SKM-1 treated with dmso at 0.1 percent for 144 hours (cell line): ENCODE results near the gene RNF224.
"Not testable (repeated sequence)": the region's sequence is repeated elsewhere in the genome, so short reads cannot be mapped to it uniquely, and the experiment has no call there.

Source experiments
- DNase-seq: peaks from one replicate; lab custom pipeline; 2025; ENCODE audit not compliant: unreplicated experiment; lab: John Stamatoyannopoulos, UW

Gene RNF224

GRCh38 chr9:137236936-137237421 lies 9.7 kb downstream of the RNF224 start:
- no peak for DNase-seq

GRCh38 chr9:137237759-137238726 lies 10.7 kb downstream of the RNF224 start:
- DNase-seq: no peak

DNA sequence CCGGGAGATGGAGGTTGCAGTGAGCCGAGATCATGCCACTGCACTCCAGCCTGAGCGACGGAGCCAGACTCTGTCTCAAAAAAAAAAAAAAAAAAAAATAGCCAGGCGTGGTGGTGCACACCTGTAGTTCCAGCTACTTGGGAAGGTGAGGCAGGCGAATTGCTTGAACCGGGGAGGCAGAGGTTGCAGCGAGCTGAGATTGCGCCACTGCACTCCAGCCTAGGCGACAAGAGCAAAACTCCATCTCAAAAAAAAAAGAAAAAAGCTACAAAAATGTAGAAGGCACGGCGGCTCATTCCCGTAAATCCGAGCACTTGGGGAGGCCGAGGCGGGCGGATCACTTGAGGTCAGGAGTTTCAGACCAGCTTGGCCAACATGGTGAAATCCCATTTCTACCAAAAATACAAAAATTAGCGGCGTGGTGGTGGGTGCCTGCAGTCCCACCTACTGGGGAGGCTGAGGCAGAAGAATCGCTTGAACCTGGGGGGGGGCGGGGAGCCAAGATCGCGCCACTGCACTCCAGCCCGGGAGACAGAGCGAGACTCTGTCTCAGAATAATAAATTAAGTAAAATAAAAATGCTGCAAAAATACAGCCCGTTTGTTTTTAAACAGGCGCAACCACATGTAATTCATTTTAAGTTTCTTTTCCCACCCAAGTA lies 12.4 kb downstream of the RNF224 start:
- not testable (repeated sequence) for DNase-seq

DNA sequence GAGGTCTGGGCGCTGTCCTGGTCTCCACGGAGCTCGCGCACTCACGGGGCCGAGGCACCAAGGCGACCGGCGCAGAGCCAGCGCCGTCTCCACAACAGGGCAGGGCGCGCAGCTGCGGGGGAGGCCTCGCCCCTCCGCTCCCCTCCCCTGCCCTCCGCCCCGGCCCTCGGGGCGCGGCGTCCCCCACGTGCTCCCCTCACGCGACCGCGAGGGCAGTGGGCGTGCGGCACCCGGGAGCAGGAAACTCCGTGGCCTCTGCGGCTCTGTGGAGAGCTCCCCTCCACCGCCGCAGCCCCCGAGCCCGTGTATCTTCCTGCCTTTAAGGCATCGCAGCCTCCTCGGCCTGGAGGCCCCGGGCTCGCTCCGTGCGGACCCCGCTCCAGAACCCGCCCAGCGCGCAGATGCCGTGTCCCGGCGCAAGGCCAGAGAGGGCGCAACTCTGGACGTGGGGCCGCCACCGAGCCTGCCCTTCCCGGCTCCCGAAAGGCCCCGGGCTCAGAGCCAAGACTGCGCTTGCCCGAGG lies 13.1 kb downstream of the RNF224 start:
- DNase-seq: peak; percentile 62

DNA sequence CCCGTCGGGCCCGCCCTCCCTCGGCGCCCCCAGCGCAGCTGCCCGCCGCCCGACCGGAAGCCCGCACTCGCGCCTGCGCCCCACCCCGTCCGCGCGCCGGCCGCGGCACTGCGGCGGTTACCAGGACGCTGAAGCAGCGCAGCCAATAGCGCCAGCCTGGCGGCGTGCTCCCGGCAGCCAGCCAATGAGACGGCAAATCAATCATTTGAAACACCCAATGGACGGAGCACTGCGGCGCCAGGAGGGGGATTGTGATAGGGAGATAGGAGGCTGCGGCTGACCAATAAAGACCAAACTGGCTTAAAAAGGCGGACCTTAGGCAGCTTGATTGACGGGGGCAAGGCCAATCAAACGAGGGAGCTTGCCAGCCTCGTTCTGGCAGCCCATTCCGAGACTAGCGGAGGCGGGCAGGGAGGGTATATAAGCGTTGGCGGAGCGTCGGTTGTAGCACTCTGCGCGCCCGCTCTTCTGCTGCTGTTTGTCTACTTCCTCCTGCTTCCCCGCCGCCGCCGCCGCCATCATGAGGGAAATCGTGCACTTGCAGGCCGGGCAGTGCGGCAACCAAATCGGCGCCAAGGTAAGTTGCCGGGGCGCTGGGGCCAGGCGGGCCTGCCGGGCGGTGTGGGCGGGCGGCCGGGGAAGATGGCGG lies 13.7 kb downstream of the RNF224 start, which contains the start of gene TUBB4B:
Gene TUBB4B, plus strand, starts transcription at position 447 of the 649 bp plus-strand sequence. Its CDS starts 74 bp downstream, at position 521.
- peak; percentile 99 for DNase-seq

DNA sequence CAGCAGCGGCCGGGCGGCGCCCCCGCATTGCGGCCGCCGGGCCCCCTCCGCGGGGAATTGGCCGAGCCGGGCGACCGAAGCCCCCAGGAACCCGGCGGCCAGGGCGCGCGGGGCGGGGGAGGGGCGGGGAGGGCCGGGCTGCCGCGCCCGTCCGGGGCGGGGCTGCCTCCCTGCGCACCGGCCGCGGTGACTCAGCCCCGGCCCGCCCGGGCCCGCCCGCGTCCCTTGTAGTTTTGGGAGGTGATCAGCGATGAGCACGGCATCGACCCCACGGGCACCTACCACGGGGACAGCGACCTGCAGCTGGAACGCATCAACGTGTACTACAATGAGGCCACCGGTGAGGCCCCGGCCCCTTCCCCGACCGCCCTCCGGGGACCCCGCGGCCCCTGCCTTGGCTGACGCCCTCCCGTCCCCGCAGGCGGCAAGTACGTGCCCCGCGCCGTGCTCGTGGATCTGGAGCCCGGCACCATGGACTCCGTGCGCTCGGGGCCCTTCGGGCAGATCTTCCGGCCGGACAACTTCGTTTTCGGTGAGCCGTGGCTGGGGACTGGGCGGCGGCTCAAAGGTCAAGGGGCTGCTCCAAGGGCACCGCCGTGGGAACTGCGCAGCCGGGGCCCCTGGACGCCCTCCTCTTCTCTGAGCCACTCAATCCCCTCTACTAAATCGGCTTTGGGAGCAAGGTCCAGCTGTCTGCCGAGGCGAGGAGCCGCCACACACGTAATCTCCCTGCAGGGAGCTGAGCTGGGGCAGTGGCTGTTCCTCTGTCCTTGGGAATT lies 14.4 kb downstream of the RNF224 start:
- no peak for DNase-seq

DNA sequence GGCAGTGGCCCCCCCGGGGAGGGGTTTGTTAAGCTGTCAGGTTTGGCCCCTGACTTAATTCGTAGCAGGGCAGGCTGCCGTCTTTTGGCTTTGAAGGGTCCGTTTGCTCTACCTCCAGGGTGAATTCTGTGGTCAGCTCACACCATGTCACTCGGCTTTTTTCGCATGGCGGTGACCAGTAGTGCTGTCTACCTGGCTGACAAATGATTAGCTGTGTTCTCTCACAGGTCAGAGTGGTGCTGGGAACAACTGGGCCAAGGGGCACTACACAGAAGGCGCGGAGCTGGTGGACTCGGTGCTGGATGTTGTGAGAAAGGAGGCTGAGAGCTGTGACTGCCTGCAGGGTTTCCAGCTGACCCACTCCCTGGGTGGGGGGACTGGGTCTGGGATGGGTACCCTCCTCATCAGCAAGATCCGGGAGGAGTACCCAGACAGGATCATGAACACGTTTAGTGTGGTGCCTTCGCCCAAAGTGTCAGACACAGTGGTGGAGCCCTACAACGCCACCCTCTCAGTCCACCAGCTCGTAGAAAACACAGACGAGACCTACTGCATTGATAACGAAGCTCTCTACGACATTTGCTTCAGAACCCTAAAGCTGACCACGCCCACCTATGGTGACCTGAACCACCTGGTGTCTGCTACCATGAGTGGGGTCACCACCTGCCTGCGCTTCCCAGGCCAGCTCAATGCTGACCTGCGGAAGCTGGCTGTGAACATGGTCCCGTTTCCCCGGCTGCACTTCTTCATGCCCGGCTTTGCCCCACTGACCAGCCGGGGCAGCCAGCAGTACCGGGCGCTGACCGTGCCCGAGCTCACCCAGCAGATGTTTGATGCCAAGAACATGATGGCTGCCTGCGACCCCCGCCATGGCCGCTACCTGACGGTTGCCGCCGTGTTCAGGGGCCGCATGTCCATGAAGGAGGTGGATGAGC lies 15.2 kb downstream of the RNF224 start:
- DNase-seq: no peak

DNA sequence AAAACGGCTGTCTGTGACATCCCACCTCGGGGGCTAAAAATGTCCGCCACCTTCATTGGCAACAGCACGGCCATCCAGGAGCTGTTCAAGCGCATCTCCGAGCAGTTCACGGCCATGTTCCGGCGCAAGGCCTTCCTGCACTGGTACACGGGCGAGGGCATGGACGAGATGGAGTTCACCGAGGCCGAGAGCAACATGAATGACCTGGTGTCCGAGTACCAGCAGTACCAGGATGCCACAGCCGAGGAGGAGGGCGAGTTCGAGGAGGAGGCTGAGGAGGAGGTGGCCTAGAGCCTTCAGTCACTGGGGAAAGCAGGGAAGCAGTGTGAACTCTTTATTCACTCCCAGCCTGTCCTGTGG lies 15.9 kb downstream of the RNF224 start:
- not testable (repeated sequence) for DNase-seq

DNA sequence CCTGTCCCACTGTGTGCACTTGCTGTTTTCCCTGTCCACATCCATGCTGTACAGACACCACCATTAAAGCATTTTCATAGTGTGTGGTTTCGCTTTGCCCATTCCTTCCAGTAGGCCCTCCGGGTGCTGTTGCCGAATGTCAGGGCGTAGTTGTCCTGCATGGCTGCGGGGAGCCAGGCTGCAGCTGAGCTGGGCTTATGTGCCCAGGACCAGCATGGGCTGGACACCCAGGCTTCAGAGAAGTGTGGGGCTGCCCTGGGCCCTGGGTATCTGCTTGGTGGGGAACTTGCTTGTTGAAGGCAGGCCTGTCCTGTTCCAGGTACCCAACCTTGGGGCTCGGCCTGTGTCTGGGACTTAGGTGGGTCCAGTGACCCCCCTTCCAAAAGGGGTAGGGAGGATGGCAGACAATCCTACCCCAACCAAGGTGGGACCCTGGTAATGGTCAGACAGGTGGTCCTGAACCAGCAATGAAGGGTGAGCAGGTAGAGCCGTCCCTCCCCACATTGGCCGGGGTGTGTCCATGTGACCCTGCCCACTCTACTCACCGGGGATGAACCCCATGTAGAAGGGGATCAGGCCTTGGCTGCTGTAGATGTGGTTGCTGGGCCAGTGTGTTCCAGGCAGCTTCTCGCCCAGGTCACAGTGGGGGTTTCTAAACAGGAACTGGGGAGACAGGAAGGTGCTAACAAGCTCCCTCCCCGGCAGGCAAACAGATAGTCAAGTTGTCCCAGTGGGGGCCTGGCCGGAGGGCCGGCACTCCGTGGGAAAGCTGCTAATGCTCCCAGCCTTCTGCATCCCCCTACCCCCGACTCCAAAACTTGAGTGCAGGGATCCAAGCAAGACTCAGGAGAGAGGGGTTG lies 16.6 kb downstream of the RNF224 start:
- DNase-seq: no peak

DNA sequence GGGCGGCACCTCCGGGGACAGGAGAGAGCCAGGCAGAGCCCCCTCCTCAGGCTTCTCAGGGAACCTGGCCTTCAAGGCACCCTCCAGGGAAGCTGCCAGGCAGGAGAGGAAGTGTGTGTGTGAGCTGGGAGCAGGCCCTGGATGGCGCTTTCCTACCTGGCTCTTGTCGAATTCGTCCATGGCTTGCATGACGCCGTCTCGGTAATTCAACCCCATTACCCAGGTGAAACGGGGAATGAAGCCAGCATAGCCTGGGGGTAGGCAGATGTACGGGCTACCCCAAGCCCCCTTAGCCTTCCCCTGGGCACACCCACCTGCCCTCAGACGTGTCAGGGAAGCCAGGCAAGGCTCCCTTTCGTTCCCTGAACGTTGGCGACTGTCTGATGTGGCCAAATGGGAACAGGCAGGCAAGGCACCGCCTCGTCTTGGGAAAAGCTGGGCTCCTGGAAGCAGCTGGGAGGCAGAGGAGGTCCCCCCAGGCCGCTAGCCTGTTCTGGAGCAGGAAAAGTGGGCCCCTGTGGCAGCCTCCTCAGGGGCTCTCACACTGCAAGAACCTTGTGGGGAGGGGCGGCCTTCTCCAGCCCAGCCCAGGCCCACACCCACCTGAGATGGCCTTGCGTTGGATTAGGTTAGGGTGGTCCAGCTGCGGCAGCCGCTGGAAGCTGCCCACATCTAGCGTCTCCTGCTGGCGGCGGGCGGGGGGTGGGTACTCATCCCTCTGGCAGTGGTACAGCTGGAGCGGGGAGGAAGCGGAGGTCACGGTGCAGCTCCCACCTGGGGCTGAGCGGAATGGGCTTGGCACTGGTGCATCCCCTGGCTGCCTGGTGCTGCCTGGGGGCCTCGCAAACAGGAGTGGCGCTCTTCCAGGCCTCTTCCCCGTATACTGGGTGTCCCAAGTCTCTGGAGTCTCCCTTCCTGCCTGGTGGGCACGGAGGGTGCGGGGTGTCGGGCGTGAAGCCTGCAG lies 17.5 kb downstream of the RNF224 start:
- DNase-seq: no peak

DNA sequence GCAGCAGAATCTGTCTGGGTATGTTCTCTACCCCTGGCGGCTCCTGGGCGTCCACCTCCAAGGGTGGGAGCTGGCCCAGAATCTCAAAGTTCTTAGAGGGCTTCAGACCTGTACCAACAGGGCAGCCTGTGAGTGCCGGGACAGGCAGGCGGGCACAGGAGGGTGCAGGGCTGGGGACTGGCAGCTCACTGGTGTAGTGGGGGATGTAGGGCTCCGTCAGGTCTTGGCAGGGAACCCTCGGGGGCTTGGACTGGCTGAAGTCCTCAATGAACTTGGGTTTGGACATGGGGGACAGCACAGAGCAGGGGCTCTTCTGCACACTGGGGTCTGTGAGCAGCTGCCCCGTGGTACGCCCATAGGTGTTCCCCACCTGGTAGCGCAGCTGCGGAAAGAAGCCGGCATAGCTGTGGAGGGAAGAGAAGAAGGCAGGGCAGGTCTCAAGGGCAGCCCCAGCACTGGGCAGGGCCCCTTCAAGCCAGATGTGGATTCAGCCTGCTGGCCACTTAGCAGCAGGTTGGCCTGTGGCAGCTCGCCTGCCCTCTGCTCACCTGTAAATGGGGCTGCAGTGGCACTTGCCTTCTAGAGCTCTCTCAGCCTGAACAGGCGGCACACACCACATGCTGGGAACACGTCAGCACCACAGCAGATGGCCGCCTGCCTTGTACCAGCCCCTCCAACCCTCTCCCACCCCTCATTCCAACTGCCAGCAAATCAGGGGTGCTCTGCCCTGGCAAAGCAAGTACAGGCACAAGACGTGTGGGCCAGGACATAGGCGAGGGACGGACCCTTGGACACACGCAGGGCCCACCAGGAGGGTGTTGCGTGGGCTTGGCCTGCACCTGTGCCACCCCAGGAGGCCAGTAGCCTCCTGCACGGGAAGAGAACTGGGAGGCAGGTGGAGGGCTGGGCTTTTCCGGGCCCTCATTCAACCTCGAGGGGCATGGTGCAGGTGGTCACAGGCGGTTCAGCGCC lies 18.4 kb downstream of the RNF224 start:
- no peak for DNase-seq

GRCh38 chr9:137247135-137247915 lies 20.0 kb downstream of the RNF224 start:
- DNase-seq: no peak

DNA sequence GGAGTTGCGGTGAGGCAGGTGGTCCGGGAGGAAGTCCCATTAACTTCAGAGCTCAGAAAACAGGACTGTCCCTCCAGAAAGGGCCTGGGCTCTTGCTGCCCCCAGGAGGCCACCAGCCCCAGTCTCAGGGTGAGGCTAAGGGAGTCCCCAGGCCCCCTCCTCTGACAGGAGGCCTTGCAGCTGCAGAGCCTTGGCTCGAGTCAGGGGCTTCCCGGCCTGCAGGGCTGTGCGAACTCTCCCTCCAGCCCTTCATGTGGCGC lies 20.5 kb downstream of the RNF224 start:
- no peak for DNase-seq

DNA sequence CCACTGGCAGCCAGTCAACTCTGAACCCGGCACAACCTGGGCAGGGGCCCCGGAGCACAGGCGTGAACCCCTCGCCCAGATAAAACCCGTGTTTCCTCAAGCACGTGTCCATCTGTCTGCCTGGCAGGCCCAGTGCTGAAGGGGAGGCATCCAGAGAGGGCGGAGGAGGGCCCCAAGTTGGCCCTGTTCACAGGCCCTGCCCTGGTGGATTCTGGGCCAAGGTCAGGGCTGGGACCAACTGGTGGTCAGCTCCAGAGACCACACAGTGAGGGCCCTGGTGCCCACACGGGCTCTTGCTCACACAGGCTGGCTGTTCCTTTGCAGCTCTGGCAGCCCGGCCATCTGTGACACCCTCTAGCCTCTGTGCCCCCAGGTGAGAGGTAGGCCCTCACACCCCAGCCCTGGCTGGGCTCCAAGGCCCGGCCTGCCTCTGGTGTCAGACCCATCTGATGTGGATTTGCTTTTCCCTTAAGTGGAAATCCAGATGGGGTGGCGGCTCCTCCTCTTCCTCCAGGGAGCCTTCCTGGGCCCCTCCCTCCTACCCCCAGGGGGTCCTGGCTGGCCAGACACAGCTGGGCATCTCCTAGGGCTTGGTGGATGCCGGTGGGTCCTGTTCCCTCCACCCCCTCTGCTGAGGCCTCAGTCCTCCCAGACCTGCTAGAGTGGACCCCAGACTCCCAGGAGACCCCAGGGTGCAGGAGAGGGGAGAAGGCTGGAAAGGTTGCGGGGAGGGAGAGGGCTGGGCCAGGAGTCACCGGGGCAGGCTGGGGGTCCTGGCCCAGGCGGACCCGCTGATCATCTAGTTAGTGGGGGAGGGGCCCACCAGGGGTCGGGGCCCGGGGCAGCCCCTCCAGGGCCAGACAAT lies 23.3 kb downstream of the RNF224 start:
- no peak for DNase-seq

DNA sequence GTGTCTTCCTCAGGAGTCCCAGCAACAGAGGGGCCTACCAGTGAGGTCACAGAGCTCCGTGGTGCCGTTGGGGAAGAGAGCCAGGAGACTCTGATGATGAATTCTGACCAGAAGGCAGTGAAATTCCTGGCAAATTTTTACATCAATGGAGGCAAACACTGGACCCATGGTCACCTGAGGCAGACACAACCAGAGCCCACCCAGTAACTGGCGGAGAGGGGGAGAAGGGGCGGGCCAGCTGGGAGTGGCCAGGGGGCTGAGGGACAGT lies 23.8 kb downstream of the RNF224 start, which contains the start of gene STPG3:
Gene STPG3, plus strand, starts transcription at position 93 of the 268 bp plus-strand sequence. Its CDS starts 1 bp downstream, at position 94.
- no peak for DNase-seq
